ENCODE results near the gene GPX3. TPM values are rescaled to one million over a fixed set of nuclear protein-coding genes. Genes with fewer than 3 reads are reported as not detected.

The GPX3 gene
- total RNA-seq, 1 experiment from 2014 or later: 20.4 TPM

GRCh38 chr5:150993826-150994412 lies 26.5 kb upstream of the GPX3 start:
- H2BK120ac ChIP-seq (ENCODE audit: low read depth, low read length, poor library complexity, severe bottlenecking): no peak overlapping the region
- H3K18ac ChIP-seq (ENCODE audit: insufficient read length, low read depth, low read length): no peak overlapping the region
- no peak for DNase-seq
- no peak overlapping the region for H2AK5ac ChIP-seq (ENCODE audit: insufficient read length, low read length)
- Mint-ChIP-seq H3K4me3 (no peak overlapping the region), H3K27me3 (ENCODE audit: low read depth) (peaks cover 4% of the 10 kb centered on the region), H3K9me3 (peaks cover 11 to 44% of the 10 kb centered on the region in 2 experiments), H3K36me3 (ENCODE audit: insufficient read depth in 1 of 3, low read depth in 3 of 3) (peaks cover 0 to 2% (median 2%) of the 10 kb centered on the region in 3 experiments; a peak in 4 of 7 replicates), H3K27ac (no peak overlapping the region), H3K4me1 (no peaks in the 10 kb centered on the region)
- no peak overlapping the region for H2BK20ac ChIP-seq (ENCODE audit: low read depth, low read length, poor library complexity, severe bottlenecking)
- H3K27ac ChIP-seq (ENCODE audit: insufficient read length, low read depth, low read length): no peak overlapping the region
- no peak overlapping the region for H2BK15ac ChIP-seq (ENCODE audit: low read depth, low read length)
- no peaks in the 10 kb centered on the region for H3K23me2 ChIP-seq (ENCODE audit: insufficient read length, low read depth, low read length, poor library complexity, severe bottlenecking)
- H3K4me2 ChIP-seq (ENCODE audit: insufficient read depth, insufficient read length, low read length): no peak overlapping the region
- H3K23ac ChIP-seq (ENCODE audit: insufficient read length, low read depth, low read length): no peak overlapping the region
- no peak for TF ChIP-seq CTCF (conservative IDR thresholded peaks at IDR 0.05)
- H3K9ac ChIP-seq (ENCODE audit: extremely low read depth, insufficient read length, low read length): no peak overlapping the region
- no peaks in the 10 kb centered on the region for H3K79me2 ChIP-seq (ENCODE audit: insufficient read depth, low read length)
- H3T11ph ChIP-seq (ENCODE audit: low read length): no peak overlapping the region
- no peak overlapping the region for H4K91ac ChIP-seq (ENCODE audit: insufficient read length, low read depth, low read length)
- no peak overlapping the region for H3K14ac ChIP-seq (ENCODE audit: insufficient read depth, low read length)
- no peak overlapping the region for H2BK5ac ChIP-seq (ENCODE audit: insufficient read length, low read length)
- H3K4me1 ChIP-seq (ENCODE audit: insufficient read depth, low read length): no peaks in the 10 kb centered on the region
- no peaks in the 10 kb centered on the region for H3K9me3 ChIP-seq (ENCODE audit: control insufficient read depth, low read depth, low read length)
- H3K56ac ChIP-seq (ENCODE audit: insufficient read length, low read depth, low read length): no peak overlapping the region
- H3K79me1 ChIP-seq (ENCODE audit: insufficient read depth, low read depth, low read length, poor library complexity, severe bottlenecking): no peaks in the 10 kb centered on the region
- H3K27me3 ChIP-seq (ENCODE audit: insufficient read depth, low read length): no peaks in the 10 kb centered on the region
- no peaks in the 10 kb centered on the region for H4K20me1 ChIP-seq (ENCODE audit: control insufficient read depth, insufficient read depth, insufficient read length)
- no peak overlapping the region for H4K5ac ChIP-seq (ENCODE audit: insufficient read length, low read depth, low read length)
- no CpG with 5 or more reads among the region's 1 CpG for WGBS (ENCODE audit: extremely low coverage, insufficient read length, low lambda C conversion rate)
- H2AFZ ChIP-seq (ENCODE audit: low read length): no peak overlapping the region
- no peak overlapping the region for H3K4ac ChIP-seq (ENCODE audit: low read depth, low read length)
- no peak overlapping the region for H2BK12ac ChIP-seq (ENCODE audit: insufficient read length, low read depth, low read length)
- H4K8ac ChIP-seq (replicated peaks; ENCODE audit: insufficient read length, low read depth, low read length): no peak overlapping the region

All from H9 (cell line).